Smooth muscle cell (in vitro differentiated cells): ENCODE data around the gene ATXN7. TPM values are rescaled to one million over a fixed set of nuclear protein-coding genes. Genes with fewer than 3 reads are reported as not detected.

Source experiments
- DNase-seq: peaks from one replicate; lab custom pipeline; 2025; ENCODE audit not compliant: unreplicated experiment; lab: John Stamatoyannopoulos, UW
- H2AFZ ChIP-seq: fragments of 200-600 bp; sonication (generic); 2 replicates; pipeline ENCODE4 v1.6.0; 2016; ENCODE audit warnings: antibody characterized with exemption, low read depth, mild to moderate bottlenecking
- H3F3A ChIP-seq: fragments of 200-600 bp; sonication (generic); 2 replicates; pipeline ENCODE4 v1.6.0; 2017; ENCODE audit warnings: antibody characterized with exemption, low read depth
- H3K27ac ChIP-seq: fragments of 200-600 bp; sonication (generic); 2 replicates; pipeline ENCODE4 v1.5.1; 2016; ENCODE audit warnings: low read depth, mild to moderate bottlenecking
- H3K27me3 ChIP-seq: fragments of 200-600 bp; sonication (generic); 2 replicates; pipeline ENCODE4 v1.6.1; 2016; ENCODE audit warnings: low read depth, mild to moderate bottlenecking
- H3K36me3 ChIP-seq: fragments of 200-600 bp; sonication (generic); 2 replicates; pipeline ENCODE4 v1.5.1; 2016; ENCODE audit warnings: low read depth
- H3K4me1 ChIP-seq: fragments of 200-600 bp; sonication (generic); 2 replicates; pipeline ENCODE4 v1.5.1; 2016; ENCODE audit warnings: low read depth
- H3K4me2 ChIP-seq: fragments of 200-600 bp; sonication (generic); 2 replicates; pipeline ENCODE4 v1.6.0; 2016; ENCODE audit warnings: mild to moderate bottlenecking
- H3K4me3 ChIP-seq: fragments of 200-600 bp; sonication (generic); 2 replicates; pipeline ENCODE4 v1.5.1; 2016; ENCODE audit warnings: mild to moderate bottlenecking
- H3K79me2 ChIP-seq: fragments of 200-600 bp; sonication (generic); 2 replicates; pipeline ENCODE4 v1.6.0; 2016; ENCODE audit warnings: low read depth, mild to moderate bottlenecking
- H3K9ac ChIP-seq: fragments of 200-600 bp; sonication (generic); 2 replicates; pipeline ENCODE4 v1.6.0; 2016; ENCODE audit warnings: low read depth
- H3K9me3 ChIP-seq: fragments of 200-600 bp; sonication (generic); replicated peaks from 2 replicates; pipeline ENCODE4 v1.5.1; 2016; ENCODE audit warnings: low read depth
- H4K20me1 ChIP-seq: fragments of 200-600 bp; sonication (generic); 2 replicates; pipeline ENCODE4 v1.6.0; 2016; ENCODE audit warnings: low read depth
- WGBS: methylation state at CpG from one replicate; pipeline ENCODE4 v1.1.7; 2016; ENCODE audit warnings: low lambda C conversion rate; 5-methylcytosine and 5-hydroxymethylcytosine counted together
- polyA plus RNA-seq: library from polyadenylated mRNA; unstranded; fragments of >200 nt; fragmentation: Nextera tagmentation; extraction: Ambion mirVana; gene quantifications from 2 replicates; pipeline ENCODE4 v1.2.1, GENCODE V29; 2016
- total RNA-seq: library from RNA; depleted of rRNA; stranded (reverse); fragments of >200 nt; gene quantifications from 2 replicates; pipeline ENCODE4 v1.2.3, GENCODE V29; 2014
- TF ChIP-seq, protein P1 (sequence below): fragments of 200-600 bp; sonication (generic); IDR thresholded peaks from 2 replicates; pipeline ENCODE4 v1.5.1; 2017; ENCODE audit warnings: borderline replicate concordance, mild to moderate bottlenecking, antibody characterized with exemption; ENCODE audit not compliant: insufficient read depth, poor library complexity, severe bottlenecking

ATXN7 gene
- total and polyA plus RNA-seq, 2 experiments from 2014 or later: 3.6 to 14.1 TPM

DNA sequence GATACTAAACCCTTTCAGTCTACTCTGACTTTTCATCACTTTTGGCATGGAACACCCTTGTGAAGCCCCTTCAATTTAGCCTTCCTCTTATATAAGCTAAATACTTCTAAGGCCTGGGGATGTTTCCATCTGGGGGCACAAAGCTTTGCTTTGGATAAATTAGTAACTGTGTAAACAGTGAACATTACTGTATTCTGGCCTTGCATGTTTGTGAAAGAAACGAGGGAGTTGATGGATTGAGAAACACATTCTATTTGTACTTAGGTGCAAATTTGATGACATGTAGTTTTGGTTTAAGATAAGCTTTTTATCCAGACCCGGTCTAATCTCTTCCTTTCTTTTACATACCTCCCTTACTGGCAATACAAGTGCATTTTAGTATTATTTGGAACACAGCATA, 139.9 kb downstream of the ATXN7 start:
- no peaks in the 10 kb centered on the region for H3K9me3 ChIP-seq
- no peak overlapping the region for H2AFZ ChIP-seq
- no peak overlapping the region for H3K4me2 ChIP-seq
- no peaks in the 10 kb centered on the region for H3F3A ChIP-seq
- no peak overlapping the region for H3K27ac ChIP-seq
- 91% methylated on average over 2 of the region's 2 CpGs for WGBS
- TF ChIP-seq, protein P1, sequence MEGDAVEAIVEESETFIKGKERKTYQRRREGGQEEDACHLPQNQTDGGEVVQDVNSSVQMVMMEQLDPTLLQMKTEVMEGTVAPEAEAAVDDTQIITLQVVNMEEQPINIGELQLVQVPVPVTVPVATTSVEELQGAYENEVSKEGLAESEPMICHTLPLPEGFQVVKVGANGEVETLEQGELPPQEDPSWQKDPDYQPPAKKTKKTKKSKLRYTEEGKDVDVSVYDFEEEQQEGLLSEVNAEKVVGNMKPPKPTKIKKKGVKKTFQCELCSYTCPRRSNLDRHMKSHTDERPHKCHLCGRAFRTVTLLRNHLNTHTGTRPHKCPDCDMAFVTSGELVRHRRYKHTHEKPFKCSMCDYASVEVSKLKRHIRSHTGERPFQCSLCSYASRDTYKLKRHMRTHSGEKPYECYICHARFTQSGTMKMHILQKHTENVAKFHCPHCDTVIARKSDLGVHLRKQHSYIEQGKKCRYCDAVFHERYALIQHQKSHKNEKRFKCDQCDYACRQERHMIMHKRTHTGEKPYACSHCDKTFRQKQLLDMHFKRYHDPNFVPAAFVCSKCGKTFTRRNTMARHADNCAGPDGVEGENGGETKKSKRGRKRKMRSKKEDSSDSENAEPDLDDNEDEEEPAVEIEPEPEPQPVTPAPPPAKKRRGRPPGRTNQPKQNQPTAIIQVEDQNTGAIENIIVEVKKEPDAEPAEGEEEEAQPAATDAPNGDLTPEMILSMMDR: no peak
- no peak overlapping the region for H3K9ac ChIP-seq
- no peaks in the 10 kb centered on the region for H3K79me2 ChIP-seq
- no peaks in the 10 kb centered on the region for H3K4me1 ChIP-seq
- no peak for DNase-seq
- H3K27me3 ChIP-seq: no peaks in the 10 kb centered on the region
- peaks cover 8% of the 10 kb centered on the region for H4K20me1 ChIP-seq
- no peak overlapping the region for H3K4me3 ChIP-seq
- H3K36me3 ChIP-seq: no peaks in the 10 kb centered on the region

GRCh38 chr3:64008017-64008416, 144.3 kb downstream of the ATXN7 start:
- H3F3A ChIP-seq: peaks cover 7% of the 10 kb centered on the region
- no peak overlapping the region for H3K4me2 ChIP-seq
- peaks cover 41% of the 10 kb centered on the region for H4K20me1 ChIP-seq
- no peaks in the 10 kb centered on the region for H3K27me3 ChIP-seq
- no peaks in the 10 kb centered on the region for H3K4me1 ChIP-seq
- peaks cover 10% of the 10 kb centered on the region for H3K79me2 ChIP-seq
- H3K9me3 ChIP-seq: no peaks in the 10 kb centered on the region
- no peak overlapping the region for H3K4me3 ChIP-seq
- H3K27ac ChIP-seq: no peak overlapping the region
- DNase-seq: no peak
- peaks cover 27% of the 10 kb centered on the region for H3K36me3 ChIP-seq
- WGBS: 100% methylated on average over 2 of the region's 2 CpGs
- TF ChIP-seq, protein P1: no peak
- H3K9ac ChIP-seq: no peak overlapping the region
- no peak overlapping the region for H2AFZ ChIP-seq

GRCh38 chr3:64008487-64009351, 145.1 kb downstream of the ATXN7 start:
- DNase-seq: no peak
- Histone ChIP-seq H3K79me2 (peaks cover 13% of the 10 kb centered on the region), H2AFZ (no peak overlapping the region), H3K9ac (no peak overlapping the region), H3K27me3 (no peaks in the 10 kb centered on the region), H3K4me2 (no peak overlapping the region), H3K4me3 (no peak overlapping the region), H3K9me3 (no peaks in the 10 kb centered on the region), H3K4me1 (no peaks in the 10 kb centered on the region), H3K27ac (no peak overlapping the region), H4K20me1 (peaks cover 47% of the 10 kb centered on the region), H3F3A (peaks cover 7% of the 10 kb centered on the region), H3K36me3 (peaks cover 33% of the 10 kb centered on the region)
- 86% methylated on average over 7 of the region's 7 CpGs for WGBS
- TF ChIP-seq, protein P1: no peak

DNA sequence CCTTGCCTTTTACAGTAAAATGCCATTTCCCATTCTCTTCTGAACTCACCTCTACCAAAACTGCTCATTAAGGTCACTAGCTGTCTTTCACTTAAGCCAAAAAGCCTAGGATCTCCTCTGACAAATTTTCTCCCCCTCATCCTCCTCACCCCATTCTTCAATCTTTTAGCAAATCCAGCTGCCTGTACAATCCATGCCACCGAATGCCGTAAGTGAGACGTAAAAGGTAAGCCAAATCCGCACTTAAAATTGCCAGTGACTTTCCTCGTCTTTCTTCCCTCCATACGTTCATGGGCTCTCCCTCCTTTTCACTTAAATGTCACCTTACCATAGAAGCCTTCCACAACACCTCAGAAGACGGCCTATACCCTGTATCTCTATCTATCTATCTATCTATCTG, 145.9 kb downstream of the ATXN7 start:
- Histone ChIP-seq H3K4me1 (no peaks in the 10 kb centered on the region), H4K20me1 (peaks cover 55% of the 10 kb centered on the region), H3K36me3 (peaks cover 37% of the 10 kb centered on the region), H3K4me3 (no peak overlapping the region), H3K9ac (no peak overlapping the region), H3K27ac (no peak overlapping the region), H3F3A (peaks cover 7% of the 10 kb centered on the region), H2AFZ (no peak overlapping the region), H3K79me2 (peaks cover 13% of the 10 kb centered on the region), H3K27me3 (no peaks in the 10 kb centered on the region), H3K4me2 (no peak overlapping the region), H3K9me3 (no peaks in the 10 kb centered on the region)
- DNase-seq: no peak
- WGBS: 88% methylated on average over 7 of the region's 7 CpGs
- TF ChIP-seq, protein P1: no peak
